DMS 273 (cell line): ENCODE data around the gene ARPIN.
"Not testable (repeated sequence)": the region's sequence is repeated elsewhere in the genome, so short reads cannot be mapped to it uniquely, and the experiment has no call there.

Source experiments
- DNase-seq: peaks from one replicate; lab custom pipeline; 2025; ENCODE audit not compliant: unreplicated experiment; lab: John Stamatoyannopoulos, UW

The ARPIN gene

DNA sequence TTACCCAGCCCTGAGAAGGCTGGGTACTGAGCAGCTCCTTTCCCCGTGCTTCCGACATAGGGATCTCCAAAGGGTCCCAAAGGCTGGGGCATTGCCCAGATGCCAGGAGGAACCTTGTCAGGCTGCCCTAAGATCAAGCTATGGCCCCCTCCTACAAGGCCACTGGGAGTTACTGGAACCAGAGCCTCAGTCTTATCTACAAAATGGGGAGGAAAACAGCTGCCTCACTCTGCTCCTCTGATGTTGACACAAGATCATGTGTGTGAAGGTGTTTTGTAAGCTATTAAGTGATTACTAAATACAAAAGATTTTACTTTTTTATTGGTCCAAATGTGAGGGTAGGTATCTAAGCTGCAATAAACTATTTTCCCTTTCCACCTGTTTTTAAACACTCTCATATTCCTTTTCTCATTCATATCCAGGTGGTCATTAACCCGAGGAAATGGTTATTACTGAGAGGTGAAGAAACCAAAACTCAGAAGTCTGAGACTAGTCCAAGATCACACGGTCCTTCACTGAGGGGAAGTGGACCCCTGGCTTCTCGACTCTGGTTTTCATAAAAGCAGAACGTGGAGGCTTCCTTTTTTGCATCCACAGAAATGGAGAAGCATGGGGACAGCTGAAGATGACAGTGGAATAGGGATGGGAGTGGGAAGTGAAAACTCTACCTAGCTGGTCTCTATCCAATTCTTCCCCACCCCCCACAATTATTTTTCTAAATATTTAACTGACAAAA is 1.7 kb downstream of the ARPIN start:
- DNase-seq = no peak

DNA sequence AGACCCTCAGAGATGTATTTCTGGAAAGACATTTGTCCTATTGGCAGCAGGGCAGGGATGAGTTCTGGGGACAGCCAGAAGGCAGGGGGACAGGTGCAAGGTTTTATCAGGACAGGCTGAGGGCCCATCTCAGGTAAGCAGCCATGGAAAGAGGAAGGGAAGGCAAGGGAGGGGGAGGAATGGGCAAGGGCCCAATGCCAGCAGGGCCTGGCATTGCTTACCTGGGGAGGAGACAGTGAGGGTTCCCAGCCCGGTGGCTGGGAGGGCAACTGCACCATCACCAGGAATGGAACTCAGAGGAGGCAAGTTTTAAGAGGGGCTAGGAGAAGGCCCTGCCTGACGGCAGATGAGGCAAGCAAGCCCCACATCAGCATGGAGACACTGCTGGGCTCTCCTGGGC is 3.1 kb downstream of the ARPIN start:
- DNase-seq = no peak

DNA sequence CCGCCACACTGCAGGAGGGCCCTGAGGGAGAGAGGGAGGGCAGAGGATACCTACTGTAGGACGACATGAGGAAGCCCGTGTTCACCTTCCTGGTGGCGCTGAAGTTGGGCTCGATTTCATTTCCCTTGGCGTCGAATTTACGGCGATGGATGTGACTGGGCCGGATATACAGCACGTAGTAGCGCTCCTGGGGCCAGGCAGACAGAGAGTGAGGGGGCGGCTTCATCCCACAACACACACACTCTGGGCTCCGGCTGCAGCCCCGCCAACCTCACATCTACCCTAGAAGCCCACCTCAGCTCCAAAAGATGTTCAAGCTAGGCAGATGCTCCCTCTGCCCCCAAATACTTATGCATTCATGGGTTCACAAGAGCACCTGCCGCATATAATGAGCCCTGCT is 4.5 kb downstream of the ARPIN start:
- DNase-seq = no peak

DNA sequence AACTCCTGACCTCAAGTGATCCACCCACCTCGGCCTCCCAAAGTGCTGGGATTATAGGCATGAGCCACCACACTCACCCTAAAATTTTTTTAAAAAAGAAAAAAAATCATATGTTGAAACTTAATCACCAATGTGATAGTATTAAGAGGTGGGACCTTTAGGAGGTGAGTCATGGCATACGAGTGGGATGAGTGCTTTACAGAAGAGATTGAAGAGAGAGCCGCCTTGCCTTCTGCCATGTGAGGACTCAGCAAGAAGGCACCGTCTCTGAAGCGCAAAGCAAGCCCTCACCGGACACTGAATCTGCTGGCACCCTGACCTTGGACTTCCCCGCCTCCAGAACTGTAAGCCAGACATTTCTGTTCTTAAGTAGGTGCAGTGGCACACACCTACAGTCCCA is 5.5 kb downstream of the ARPIN start:
- no peak for DNase-seq

DNA sequence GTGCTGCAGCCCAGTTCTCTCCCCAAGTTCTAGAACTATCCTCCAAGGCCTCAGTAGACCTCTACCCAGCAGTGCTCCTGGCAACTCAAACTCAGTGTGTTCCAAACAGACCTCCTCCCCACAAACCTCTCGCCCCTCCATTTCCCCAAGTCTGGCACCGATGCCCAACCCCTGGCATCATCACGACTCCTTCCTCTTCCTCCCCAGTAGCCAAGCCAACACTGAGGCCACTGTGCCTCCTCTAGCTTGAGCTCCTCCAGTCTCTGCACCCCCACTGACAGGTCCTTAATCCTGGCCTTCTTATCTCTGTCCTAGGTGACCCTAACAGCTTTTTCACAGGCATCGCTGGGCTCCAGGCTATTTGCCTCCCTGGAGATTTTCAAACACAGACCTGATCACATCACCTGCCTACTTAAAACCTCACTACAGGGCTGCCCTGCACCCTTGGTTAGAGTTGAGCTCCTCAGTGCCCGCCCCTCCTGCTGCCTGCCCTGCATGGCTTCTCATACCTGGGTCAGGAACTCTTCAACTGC is 6.8 kb downstream of the ARPIN start:
- DNase-seq = no peak

DNA sequence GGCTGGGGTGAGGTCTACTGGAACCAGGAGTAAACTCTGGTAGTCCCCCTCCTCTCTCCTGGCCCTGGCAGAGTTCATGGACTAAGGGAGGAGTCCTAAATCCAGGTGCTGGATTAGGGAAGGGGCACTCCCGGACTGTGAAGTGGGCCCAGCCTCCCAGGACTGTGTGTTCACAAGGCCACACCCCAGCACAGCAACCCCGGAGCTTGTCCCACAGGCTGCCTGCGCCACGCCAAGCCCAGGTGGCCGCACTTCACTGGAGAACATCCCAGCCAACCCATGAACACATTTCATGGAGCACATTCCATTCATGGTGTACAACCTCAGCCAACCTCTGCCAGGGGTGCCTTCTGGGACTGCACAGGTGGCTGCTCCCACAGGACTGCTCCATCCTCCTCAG is 8.2 kb downstream of the ARPIN start:
- DNase-seq = no peak

DNA sequence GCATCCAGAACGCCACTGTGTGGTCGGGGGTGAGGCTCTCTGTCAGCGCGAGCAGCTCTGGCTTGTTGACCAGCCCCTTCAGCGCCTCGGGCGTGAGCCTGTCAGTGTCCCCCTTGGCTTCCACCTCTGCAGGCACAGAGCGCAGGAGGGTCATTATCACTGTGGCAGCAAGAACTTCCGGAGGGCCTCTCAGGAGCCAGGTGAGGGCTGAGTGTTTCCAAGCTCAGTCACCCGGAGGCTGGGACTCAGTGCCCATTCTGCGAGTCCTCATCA is 9.0 kb downstream of the ARPIN start:
- DNase-seq = no peak

DNA sequence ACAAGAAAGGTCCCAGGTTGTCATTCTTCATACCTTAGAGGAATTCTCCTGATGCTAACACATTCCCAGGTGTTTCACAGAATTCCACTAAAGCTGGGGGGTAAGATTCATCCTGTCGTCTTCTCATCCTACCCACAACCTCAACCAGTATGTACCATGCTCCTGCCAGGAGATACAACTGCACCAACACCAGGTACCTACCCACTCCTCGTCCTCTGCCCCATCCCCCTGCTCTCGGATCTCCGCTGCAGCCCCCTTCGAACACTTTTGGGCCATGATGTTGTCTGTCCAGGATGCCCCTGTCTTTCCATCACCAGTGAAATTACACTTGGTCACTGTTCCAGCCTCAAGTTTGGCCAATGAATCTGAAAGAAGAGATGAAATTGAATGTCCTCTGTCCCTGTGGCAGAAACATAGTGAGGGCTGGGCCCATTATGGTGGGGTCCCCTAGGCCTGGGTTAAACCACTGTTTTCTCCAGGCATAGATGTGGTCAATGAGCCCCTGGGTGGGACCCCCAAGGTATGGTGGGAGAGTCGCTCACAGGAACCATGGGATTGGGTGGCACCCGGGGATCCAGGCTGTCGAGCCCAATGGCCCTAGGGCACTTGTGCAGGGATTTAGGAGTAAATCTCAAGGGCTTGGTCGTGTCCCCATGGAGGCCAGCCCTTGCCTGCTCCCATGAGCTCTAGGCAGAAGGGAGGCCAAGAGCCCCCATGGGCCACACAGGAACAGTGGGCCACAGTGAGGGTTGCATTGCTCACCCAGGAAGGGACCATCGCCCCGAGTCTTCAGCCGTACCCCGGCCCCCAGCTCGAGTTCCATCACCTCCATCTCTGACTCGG is 9.5 kb downstream of the ARPIN start:
- no peak for DNase-seq

DNA sequence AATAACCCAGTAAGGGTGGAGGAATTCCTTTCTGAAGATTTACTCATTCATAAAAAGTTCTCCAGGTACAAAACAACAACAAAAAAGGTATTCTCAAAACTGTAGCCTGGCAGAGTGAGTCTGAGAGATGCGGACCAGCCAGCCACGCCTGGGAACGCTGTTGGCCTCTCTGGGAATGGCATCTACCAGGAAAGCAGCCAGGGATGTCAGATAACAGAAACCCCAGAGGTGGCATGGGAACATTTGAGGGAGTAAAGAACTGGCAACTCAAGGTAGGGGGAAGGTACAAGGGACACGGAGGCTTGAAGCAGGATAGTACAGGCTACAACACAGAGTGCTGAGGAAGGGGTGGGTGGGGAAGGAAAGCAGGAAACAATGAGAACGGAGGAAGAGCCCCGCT is 11.9 kb downstream of the ARPIN start:
- no peak for DNase-seq

DNA sequence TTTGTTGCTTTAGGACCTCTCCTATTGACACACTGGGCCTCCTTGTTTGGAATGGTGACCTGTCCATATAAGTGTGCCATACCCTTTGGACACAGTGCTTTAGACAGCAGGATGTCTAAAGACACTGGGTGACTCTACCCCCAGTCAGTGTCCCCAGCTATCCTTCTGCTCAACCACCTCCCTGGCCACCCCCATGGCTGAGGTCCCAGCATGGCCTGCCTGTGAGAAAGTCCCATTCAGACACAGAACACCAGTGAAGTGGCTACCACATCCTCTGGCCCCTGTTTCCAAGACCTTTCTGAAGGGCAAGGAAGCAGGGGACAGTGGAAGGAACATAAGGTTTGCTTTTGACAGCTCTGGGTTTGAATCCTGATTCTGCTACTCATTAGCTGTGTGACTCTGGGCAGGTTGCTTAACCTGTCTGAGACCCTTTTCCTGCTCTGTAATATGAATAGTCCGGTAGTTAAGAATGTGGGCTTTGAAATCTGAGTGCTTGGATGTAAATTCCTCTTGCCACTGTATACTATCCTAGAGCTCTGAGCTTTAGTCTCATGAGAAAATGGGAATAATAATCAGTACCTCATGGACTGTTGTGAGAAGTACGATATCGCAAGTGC is 12.7 kb downstream of the ARPIN start:
- DNase-seq = no peak

DNA sequence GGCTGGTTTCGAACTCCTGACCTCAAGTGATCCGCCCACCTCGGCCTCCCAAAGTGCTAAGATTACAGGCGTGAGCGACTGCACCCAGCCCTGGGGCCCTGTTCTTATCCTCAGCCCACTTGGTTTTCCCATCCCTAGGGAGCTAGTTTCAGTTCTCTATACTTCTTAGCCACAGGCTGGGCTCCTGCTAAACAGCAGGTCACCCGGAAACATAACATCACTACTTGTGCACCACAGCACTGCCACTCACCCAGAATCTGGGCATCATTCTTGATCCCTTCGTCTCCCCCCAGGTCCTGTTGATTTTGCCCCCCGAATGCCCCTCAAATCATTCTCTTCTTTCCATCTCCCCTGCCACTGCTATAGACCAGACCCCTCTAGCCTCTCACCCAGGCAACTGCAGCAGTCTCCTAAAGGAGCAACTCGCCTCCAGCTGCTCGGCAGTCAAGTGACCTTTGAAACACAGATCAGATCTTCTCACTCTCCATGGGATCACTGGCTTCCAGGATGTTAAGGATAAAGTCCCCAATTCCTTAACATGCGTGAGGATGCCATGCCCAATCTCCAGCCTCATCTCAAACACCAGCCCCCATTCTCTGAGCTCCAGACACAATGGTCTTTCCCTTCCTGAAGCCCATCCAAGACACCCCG is 13.3 kb downstream of the ARPIN start:
- no peak for DNase-seq

DNA sequence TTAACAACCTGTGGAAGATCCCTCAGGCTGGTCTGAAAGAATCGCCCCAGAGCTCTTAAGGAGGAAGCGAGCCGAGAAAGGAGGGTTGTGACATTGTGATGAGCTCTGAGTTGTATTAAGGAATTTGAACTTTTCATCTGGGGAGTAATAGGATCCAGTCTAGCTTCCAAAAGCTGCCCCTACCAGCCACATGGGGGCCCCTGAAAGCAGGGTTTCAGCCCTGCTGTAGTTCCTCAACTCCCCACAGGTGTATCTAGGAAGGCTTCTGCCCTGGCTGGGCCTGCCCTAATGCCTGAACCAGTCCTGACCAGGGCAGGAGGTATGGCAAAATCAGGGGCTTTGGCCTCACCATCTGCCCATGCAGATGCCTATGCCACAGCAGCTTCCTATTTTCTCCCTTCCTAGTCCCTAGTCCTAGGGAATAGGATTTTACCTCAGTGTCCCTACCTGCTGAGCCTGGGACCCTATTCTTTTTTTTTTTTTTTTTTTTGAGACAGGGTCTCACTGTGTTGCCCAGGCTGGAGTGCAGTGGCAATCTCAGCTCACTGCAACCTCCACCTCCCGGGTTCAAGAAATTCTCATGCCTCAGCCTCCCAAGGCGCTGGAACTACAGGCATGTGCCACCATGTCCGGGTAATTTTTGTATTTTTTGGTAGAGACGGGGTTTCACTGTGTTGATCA is 14.0 kb downstream of the ARPIN start:
- DNase-seq = peak; percentile 80

DNA sequence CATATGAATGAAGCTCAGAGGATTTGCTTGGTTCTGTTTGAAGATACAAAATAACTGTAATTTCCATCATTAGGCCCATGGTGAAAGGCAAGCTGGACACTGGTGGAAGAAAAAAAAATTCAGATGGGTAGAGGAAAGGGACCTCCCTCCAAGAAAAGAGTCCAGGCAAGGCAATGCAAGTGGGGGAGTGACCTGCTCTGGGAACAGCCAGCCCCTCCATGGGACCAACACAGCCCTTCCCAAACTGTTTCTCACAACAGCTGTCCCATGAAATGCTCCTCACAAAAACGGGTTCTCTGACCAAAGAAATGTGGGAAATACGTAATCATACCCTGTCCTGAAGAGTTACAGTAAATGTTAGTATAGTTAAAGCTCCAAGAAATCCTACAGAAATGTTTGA is 14.6 kb downstream of the ARPIN start:
- DNase-seq = no peak

DNA sequence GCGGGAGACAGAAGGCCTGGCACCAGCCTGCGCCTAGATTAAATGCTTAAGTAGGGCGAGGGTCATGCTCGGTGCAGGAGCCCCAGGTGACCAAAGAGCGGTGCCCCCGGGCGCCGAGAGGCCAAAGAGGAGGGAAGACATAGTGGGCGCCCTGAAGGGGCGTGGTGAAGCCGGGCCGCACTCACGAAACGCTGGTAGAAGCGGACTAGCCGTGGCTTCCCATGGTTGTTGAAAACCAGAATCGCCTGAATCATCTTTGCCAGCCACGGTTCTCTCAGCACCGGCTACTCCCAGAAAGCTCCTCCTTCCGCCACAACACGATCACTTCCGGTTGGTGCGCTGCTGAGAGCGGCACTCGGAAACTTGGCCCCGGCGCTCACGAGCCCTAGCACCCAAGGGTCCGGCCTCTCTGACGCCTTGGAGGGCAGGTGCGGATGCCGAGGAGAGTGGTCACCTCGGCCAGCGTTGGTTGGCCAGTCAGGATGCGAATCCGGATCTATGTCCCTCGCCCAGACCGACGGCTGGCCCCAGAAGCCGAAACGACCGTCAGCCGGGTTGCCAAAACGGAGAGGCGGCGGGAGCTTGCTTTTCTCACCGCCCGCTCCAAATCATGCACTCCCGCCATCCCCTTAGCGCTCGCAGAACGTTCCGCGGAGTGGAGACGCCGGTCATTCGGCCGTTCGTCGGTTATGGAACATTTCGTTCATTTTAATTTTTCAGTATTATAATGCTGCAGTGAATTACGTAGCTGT is 18.9 kb downstream of the ARPIN start, which contains the start of gene AP3S2:
Gene AP3S2 (minus strand): TSS at position 299 of the 752 bp plus-strand sequence. CDS start 45 bp downstream, at position 254.
- peak; percentile 94 for DNase-seq

DNA sequence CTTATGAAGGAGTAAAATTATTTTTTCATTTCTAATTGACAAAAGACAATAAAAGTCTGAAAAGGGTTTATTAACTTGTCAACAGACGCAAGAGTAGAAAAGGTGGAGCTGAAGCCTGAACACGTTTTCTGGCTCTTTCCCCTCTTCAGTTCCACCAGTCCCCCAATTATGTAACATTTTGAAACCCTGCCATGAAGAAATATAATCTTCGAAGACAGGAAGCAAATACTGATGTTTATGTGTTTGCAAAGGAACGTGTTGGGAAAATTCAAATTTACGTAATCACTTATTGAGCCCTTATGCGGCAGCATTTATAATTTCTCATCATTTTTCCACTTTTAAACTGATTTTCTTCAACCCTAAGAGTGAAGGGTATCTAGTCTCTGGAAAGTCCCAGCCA is 19.7 kb downstream of the ARPIN start:
- DNase-seq = peak; percentile 16

DNA sequence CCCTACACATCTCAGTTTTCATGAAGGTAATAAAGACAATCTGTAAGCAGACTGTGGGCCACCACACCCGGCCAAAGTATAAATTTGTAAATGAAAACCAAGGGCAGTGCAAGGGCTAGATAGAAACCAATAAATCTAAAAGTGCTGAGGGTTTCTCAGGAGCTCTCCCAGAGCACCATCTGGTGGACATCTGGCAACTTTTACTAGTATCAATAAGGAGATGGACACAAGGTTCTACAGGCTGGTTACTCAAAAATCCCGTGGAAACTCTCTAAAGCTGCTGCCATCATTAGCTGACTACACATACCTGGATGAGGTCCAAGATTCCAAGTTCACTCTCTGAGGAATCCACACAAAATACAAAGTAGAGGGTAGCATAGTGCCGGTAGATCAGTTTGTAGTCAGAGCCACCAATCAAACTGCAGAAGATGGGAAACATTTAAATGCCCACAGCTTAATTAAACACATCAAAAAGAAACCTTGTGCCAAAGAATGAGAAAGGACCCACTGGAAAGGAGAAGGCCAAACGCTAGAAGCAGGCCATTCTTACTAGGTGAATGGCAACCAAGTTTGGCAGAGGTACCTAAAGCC is 24.4 kb downstream of the ARPIN start:
- peak; percentile 75 for DNase-seq

DNA sequence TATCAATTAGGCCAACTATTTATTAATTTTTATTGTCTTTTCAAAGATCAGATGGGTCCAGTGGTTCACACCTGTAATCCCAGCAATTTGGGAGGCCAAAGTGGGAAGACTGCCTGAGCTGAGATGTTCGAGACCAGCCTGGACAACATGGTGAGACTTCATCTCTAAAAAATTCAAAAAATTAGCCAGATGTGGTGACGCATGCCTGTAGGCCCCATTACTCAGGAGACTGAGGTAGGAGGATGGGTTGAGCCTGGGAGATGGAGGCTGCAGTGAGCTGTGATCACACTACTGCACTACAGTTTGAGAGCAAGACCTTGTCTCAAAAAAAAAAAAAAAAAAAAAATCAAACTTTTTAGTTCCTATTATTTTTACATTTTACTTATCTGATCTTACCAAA is 27.1 kb downstream of the ARPIN start:
- DNase-seq = no peak

DNA sequence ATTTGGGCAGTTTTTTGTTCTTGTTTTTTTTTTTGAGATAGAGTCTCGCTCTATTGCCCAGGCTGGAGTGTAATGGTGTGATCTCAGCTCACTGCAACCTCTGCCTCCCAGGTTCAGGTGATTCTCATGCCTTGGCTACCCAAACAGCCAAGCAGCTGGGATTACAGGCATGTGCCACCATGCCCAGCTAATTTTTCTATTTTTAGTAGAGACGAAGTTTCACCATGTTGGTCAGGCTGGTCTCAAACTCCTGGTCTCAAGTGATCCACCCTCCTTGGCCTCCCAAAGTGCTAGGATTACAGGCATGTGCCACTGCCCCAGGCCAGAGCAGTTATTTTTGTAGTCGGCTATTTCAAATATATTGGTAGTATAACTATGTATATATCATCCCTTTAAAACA is 27.6 kb downstream of the ARPIN start:
- not testable (repeated sequence) for DNase-seq

DNA sequence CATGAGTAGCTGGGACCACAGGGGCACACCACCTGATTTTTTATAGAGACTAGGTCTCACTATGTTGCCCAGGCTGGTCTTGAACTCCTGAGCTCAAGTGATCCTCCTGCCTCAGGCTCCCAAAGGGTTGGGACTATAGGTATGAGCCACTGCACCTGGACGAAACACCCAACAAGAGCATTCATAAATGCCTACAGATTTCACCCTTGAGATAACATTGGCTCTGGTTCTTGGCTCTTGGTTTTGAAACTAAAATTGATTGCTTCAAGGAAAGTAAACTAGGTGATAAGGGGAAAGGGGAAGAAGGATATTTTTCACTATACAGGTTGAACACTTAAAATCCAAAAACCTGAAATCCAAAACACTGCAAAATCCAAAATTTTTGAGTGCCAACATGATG is 29.2 kb downstream of the ARPIN start:
- DNase-seq = no peak

DNA sequence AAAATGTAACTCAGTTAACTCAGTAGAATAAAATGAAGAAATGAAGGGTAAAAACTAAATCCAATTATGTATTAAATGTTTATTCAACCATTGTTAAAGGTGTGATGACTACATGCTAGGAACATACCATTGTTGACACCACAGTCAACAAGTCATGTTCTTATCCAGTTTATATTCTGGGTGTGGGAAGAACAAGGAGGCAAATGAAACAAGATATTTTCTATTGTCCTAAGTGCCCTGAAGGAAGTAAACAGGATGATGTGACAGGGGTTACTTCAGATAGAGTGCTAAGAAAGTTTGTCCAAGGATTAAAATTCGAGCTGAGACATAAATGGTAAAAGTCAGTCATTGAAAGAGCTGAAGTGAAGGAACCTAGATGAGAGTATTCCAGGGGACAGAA is 32.0 kb downstream of the ARPIN start:
- no peak for DNase-seq
